SK-N-SH (cell line): ENCODE measurements around the gene MYBPC3. TPM values are rescaled to one million over a fixed set of nuclear protein-coding genes. Genes with fewer than 3 reads are reported as not detected.

Experiments used
- CTCF ChIA-PET: fragments of 300-600, 350-600 bp; formaldehyde crosslinking; extraction: SDS; loops from one replicate; lab custom pipeline; 2021; lab: Yijun Ruan, JAX
- POLR2A ChIA-PET: fragments of 350-600 bp; sonication (Branson Sonifier 250); formaldehyde crosslinking; extraction: SDS; loops from one replicate; lab custom pipeline; 2020; ENCODE audit warnings: antibody characterized with exemption, inconsistent platforms; lab: Yijun Ruan, JAX
- DNase-seq: peaks from one replicate; pipeline ENCODE4 v3.0.0; 2012
- H2AFZ ChIP-seq: fragments of 200-600 bp; sonication (generic); 2 replicates; pipeline ENCODE4 v1.8.1; 2016; ENCODE audit warnings: antibody characterized with exemption, mild to moderate bottlenecking, low read depth
- H3F3A ChIP-seq: fragments of 200-600 bp; sonication (generic); replicated peaks from 2 replicates; pipeline ENCODE3; 2016; ENCODE audit warnings: antibody characterized with exemption, mild to moderate bottlenecking; ENCODE audit not compliant: insufficient read depth
- H3K27ac ChIP-seq, 2 experiments: fragments of 200-500 bp in 1 of 2; fragments of 200-600 bp in 1 of 2; sonication (Bioruptor generic) in 1 of 2; sonication (generic), shearing (Covaris generic) in 1 of 2; 2 replicates each; pipeline versions ENCODE4 v1.5.1 to v1.6.1; 2014 to 2016; ENCODE audit warnings: low read depth in 2 of 2, inconsistent platforms in 1 of 2, low read length in 1 of 2, mild to moderate bottlenecking in 1 of 2, mixed read lengths in 1 of 2
- H3K27me3 ChIP-seq: fragments of 200-600 bp; sonication (generic), shearing (Covaris generic); 2 replicates; pipeline ENCODE4 v1.6.1; 2016; ENCODE audit warnings: mixed run types; ENCODE audit not compliant: insufficient read depth
- H3K36me3 ChIP-seq, 2 experiments: fragments of 200-500 bp in 1 of 2; fragments of 200-600 bp in 1 of 2; sonication (Bioruptor generic) in 1 of 2; sonication (generic) in 1 of 2; replicated peaks in 1 of 2; 2 replicates each; pipeline versions ENCODE3 to v1.5.1; 2014 to 2016; ENCODE audit warnings: low read length in 1 of 2, mild to moderate bottlenecking in 1 of 2; ENCODE audit not compliant: insufficient read depth in 2 of 2, control insufficient read depth in 1 of 2
- H3K4me1 ChIP-seq, 2 experiments: fragments of 200-500 bp in 1 of 2; fragments of 200-600 bp in 1 of 2; sonication (Bioruptor generic) in 1 of 2; sonication (generic), shearing (Covaris generic) in 1 of 2; 2 replicates each; pipeline versions ENCODE4 v1.5.1 to v1.6.1; 2014 to 2016; ENCODE audit warnings: low read depth in 1 of 2, low read length in 1 of 2, mixed run types in 1 of 2; ENCODE audit not compliant: insufficient read depth in 2 of 2, control insufficient read depth in 1 of 2
- H3K4me2 ChIP-seq: fragments of 200-600 bp; sonication (generic), shearing (Covaris generic); 2 replicates; pipeline ENCODE4 v1.6.1; 2017; ENCODE audit warnings: mixed run types
- H3K4me3 ChIP-seq, 2 experiments: fragments of 200-500 bp in 1 of 2; fragments of 200-600 bp in 1 of 2; sonication (Bioruptor generic) in 1 of 2; sonication (generic), shearing (Covaris generic) in 1 of 2; 2 replicates each; pipeline versions ENCODE4 v1.5.1 to v1.8.1; 2014 to 2016; ENCODE audit warnings: low read depth in 2 of 2, inconsistent platforms in 1 of 2, low read length in 1 of 2, mild to moderate bottlenecking in 1 of 2, mixed read lengths in 1 of 2, moderate library complexity in 1 of 2
- H3K79me2 ChIP-seq: fragments of 200-600 bp; sonication (generic); 2 replicates; pipeline ENCODE4 v1.8.1; 2017; ENCODE audit warnings: mild to moderate bottlenecking; ENCODE audit not compliant: insufficient read depth
- H3K9ac ChIP-seq: fragments of 200-600 bp; sonication (generic); 2 replicates; pipeline ENCODE4 v1.6.1; 2017; ENCODE audit warnings: mixed run types
- H3K9me2 ChIP-seq: fragments of 200-600 bp; sonication (generic); 2 replicates; pipeline ENCODE4 v1.6.1; 2017; ENCODE audit warnings: mixed run types
- H3K9me3 ChIP-seq: fragments of 200-600 bp; sonication (generic); 2 replicates; pipeline ENCODE4 v1.6.1; 2017; ENCODE audit warnings: mixed run types, mild to moderate bottlenecking, moderate library complexity
- H4K20me1 ChIP-seq: fragments of 200-600 bp; sonication (generic); 2 replicates; pipeline ENCODE4 v1.6.1; 2017; ENCODE audit warnings: mild to moderate bottlenecking, mixed run types; ENCODE audit not compliant: insufficient read depth
- CTCF ChIP-seq: fragments of 200-600 bp; sonication (generic); IDR thresholded peaks from 2 replicates; pipeline ENCODE4 v1.6.1; 2017; ENCODE audit warnings: antibody characterized with exemption, mild to moderate bottlenecking, moderate library complexity
- EP300 ChIP-seq, 2 experiments: IDR thresholded peaks; 2 replicates each; pipeline versions ENCODE4 v1.4.0 to v1.6.1; 2012; ENCODE audit warnings: borderline replicate concordance in 1 of 2, low read depth in 1 of 2, low read length in 1 of 2
- FOSL2 ChIP-seq: IDR thresholded peaks from 2 replicates; pipeline ENCODE4 v1.4.0; 2012; ENCODE audit warnings: low read depth, mild to moderate bottlenecking, moderate library complexity, borderline replicate concordance
- GATA2 ChIP-seq: sonication (generic); formaldehyde crosslinking; IDR thresholded peaks from 2 replicates; pipeline ENCODE4 v1.5.0; 2020; ENCODE audit warnings: mild to moderate bottlenecking, missing genetic modification reagents
- JUND ChIP-seq: IDR thresholded peaks from 2 replicates; pipeline ENCODE4 v1.4.0; 2012
- MAX ChIP-seq: IDR thresholded peaks from 2 replicates; pipeline ENCODE4 v1.4.0; 2012; ENCODE audit warnings: low read depth
- MXI1 ChIP-seq: IDR thresholded peaks from 2 replicates; pipeline ENCODE4 v1.6.1; 2012; ENCODE audit warnings: mild to moderate bottlenecking, low read depth, low read length, improper control_type of control experiment
- NFIC ChIP-seq: IDR thresholded peaks from 2 replicates; pipeline ENCODE4 v1.4.0; 2012; ENCODE audit warnings: borderline replicate concordance
- NRF1 ChIP-seq: IDR thresholded peaks from 2 replicates; pipeline ENCODE4 v1.6.1; 2012; ENCODE audit warnings: low read depth, mild to moderate bottlenecking, low read length
- PBX3 ChIP-seq: IDR thresholded peaks from 2 replicates; pipeline ENCODE4; 2012
- SMC3 ChIP-seq: IDR thresholded peaks from 2 replicates; pipeline ENCODE4 v1.6.1; 2012; ENCODE audit warnings: low read depth, low read length, improper control_type of control experiment
- TAF1 ChIP-seq: IDR thresholded peaks from 2 replicates; pipeline ENCODE4 v1.6.1; 2012; ENCODE audit warnings: low read depth, mild to moderate bottlenecking, low read length, moderate library complexity, borderline replicate concordance
- USF1 ChIP-seq: IDR thresholded peaks from 2 replicates; pipeline ENCODE4 v1.4.0; 2012; ENCODE audit warnings: low read depth, borderline replicate concordance
- YY1 ChIP-seq: IDR thresholded peaks from 2 replicates; pipeline ENCODE4 v1.4.0; 2012; ENCODE audit warnings: low read depth, mild to moderate bottlenecking
- ZBTB33 ChIP-seq: IDR thresholded peaks from 2 replicates; pipeline ENCODE4 v1.4.0; 2012; ENCODE audit warnings: low read depth, borderline replicate concordance
- WGBS: methylation state at CpG from one replicate; pipeline ENCODE4 v1.1.6; 2017; ENCODE audit warnings: low lambda C conversion rate; 5-methylcytosine and 5-hydroxymethylcytosine counted together
- polyA plus RNA-seq, 3 experiments: library from polyadenylated mRNA; depleted of rRNA; stranded (reverse); fragments of >200 nt; gene quantifications; 2 replicates each; pipeline ENCODE4 v1.2.3, GENCODE V29; 2012

MYBPC3 gene
- polyA plus RNA-seq, 1 of the 3 experiments (the other 2 are of a cell fraction): not detected

GRCh38 chr11:47296045-47296444, 56.5 kb downstream of the MYBPC3 start:
- H3F3A ChIP-seq: no peaks in the 10 kb centered on the region
- peaks cover 60 to 72% of the 10 kb centered on the region in 2 experiments for H3K36me3 ChIP-seq
- no peak overlapping the region for H2AFZ ChIP-seq
- H3K27me3 ChIP-seq: no peaks in the 10 kb centered on the region
- TF ChIP-seq NFIC (no peak), ZBTB33 (no peak), JUND (no peak), MAX (no peak), USF1 (no peak), CTCF (no peak), YY1 (no peak), TAF1 (no peak), EP300 (IDR thresholded peaks at IDR 0.05; ENCODE audit: borderline replicate concordance in 1 of 2, low read depth in 1 of 2, low read length in 1 of 2) (no peak), FOSL2 (no peak), MXI1 (no peak), GATA2 (no peak), SMC3 (no peak), NRF1 (no peak), PBX3 (no peak)
- TF ChIP-seq, all 33 proteins: peak for 0
- peaks cover 8% of the 10 kb centered on the region; the same call in 1 of the 2 replicates for H3K9me3 ChIP-seq
- no peak for DNase-seq
- no peaks in the 10 kb centered on the region; the same call in 1 of the 2 replicates for H3K79me2 ChIP-seq
- no peak overlapping the region for H3K27ac ChIP-seq
- ChIA-PET POLR2A (no interaction called here), CTCF (interaction anchor here (1.7 to 2.0 kb wide), 2 partner anchors 13 to 59 kb away, joined by 4 read pairs; no protein-coding TSS in a partner anchor)
- no peaks in the 10 kb centered on the region for H3K9me2 ChIP-seq
- no peaks in the 10 kb centered on the region for H4K20me1 ChIP-seq
- no peak overlapping the region for H3K4me2 ChIP-seq
- H3K4me1 ChIP-seq: no peaks in the 10 kb centered on the region
- H3K9ac ChIP-seq: no peak overlapping the region
- H3K4me3 ChIP-seq: no peak overlapping the region
- 95% methylated on average over 4 of the region's 4 CpGs for WGBS
